Epithelial cell of proximal tubule (primary cell): ENCODE measurements around the gene SYTL3. TPM values are rescaled to one million over a fixed set of nuclear protein-coding genes. Genes with fewer than 3 reads are reported as not detected.

Experiments used
- DNase-seq: peaks from one replicate; pipeline ENCODE4 v3.0.0-alpha.2; 2011; ENCODE audit warnings: low read depth
- H3K4me3 ChIP-seq: 2 replicates; pipeline ENCODE4 v1.5.1; 2011; ENCODE audit warnings: low read depth, mild to moderate bottlenecking, low read length
- total RNA-seq: library from RNA; depleted of rRNA; stranded (reverse); fragments of >200 nt; gene quantifications from 2 replicates; pipeline ENCODE4 v1.2.3, GENCODE V29; 2015
- TF ChIP-seq, protein P1 (sequence below): conservative IDR thresholded peaks from 2 replicates; pipeline ENCODE4 v1.5.1; 2012; ENCODE audit warnings: low read depth, mild to moderate bottlenecking, low read length

Gene SYTL3
- total RNA-seq, 1 donor from 2014 or later: 11.0 TPM

GRCh38 chr6:158662607-158662953 is 12.7 kb downstream of the SYTL3 start:
- TF ChIP-seq, protein P1, sequence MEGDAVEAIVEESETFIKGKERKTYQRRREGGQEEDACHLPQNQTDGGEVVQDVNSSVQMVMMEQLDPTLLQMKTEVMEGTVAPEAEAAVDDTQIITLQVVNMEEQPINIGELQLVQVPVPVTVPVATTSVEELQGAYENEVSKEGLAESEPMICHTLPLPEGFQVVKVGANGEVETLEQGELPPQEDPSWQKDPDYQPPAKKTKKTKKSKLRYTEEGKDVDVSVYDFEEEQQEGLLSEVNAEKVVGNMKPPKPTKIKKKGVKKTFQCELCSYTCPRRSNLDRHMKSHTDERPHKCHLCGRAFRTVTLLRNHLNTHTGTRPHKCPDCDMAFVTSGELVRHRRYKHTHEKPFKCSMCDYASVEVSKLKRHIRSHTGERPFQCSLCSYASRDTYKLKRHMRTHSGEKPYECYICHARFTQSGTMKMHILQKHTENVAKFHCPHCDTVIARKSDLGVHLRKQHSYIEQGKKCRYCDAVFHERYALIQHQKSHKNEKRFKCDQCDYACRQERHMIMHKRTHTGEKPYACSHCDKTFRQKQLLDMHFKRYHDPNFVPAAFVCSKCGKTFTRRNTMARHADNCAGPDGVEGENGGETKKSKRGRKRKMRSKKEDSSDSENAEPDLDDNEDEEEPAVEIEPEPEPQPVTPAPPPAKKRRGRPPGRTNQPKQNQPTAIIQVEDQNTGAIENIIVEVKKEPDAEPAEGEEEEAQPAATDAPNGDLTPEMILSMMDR: no peak
- no peak overlapping the region for H3K4me3 ChIP-seq
- DNase-seq: no peak

GRCh38 chr6:158662954-158663624 is 13.2 kb downstream of the SYTL3 start:
- DNase-seq: no peak
- no peak overlapping the region for H3K4me3 ChIP-seq
- TF ChIP-seq, protein P1: no peak

GRCh38 chr6:158663625-158664165 is 13.8 kb downstream of the SYTL3 start:
- TF ChIP-seq, protein P1: no peak
- no peak for DNase-seq
- no peak overlapping the region for H3K4me3 ChIP-seq

DNA sequence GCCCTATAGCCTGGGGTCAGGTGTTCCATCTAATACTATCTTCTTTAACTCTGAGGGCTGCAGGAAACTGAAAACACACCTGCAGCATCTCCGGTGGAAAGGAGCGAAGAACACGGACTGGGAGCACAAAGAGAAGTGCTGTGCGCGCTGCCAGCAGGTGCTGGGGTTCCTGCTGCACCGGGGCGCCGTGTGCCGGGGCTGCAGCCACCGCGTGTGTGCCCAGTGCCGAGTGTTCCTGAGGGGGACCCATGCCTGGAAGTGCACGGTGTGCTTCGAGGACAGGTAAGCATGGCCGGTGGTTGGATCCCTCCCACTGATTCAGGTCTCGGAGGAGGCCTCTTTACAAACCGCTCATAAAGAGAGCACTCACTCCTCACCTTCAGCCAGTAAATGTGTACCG is 15.5 kb downstream of the SYTL3 start:
- DNase-seq: no peak
- TF ChIP-seq, protein P1: no peak

DNA sequence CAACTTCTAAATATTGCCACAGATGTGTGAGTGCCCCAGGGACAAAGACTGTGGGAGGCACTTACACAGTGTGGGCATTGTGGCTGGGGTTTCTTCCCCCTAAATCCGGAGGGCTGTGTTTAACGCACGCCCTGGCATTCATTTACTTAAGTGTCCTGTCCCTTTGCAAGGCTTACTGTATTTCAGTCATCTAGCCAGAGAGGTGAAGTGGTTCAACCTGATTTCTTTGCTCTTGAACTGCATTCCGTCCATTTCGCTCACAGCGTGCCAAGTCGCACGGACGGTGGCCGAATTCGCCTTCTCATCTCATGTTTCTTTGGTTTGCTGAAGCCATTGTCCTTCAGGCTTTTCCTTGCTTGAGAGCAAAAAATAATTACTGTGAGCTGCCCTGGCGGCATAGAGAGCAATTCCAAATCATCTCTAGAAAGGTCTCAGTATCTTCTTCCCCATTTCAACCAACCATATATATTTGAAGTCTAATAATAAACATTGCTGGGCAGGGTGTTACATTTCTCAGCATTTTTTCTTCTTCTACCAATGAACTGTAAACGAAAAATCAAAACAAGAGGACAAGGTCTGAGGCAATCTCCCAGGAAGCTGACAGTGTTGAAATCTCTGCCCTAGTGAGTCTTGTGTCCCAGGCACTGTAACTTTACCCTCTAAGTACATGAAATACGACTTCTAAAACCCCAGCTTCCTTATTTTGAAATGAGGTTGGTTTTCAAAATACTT is 16.9 kb downstream of the SYTL3 start:
- no peak for DNase-seq
- H3K4me3 ChIP-seq: no peak overlapping the region
- TF ChIP-seq, protein P1: no peak

More for the DNA sequence above, 15.5 kb downstream of the SYTL3 start:
- H3K4me3 ChIP-seq: no peak overlapping the region

DNA sequence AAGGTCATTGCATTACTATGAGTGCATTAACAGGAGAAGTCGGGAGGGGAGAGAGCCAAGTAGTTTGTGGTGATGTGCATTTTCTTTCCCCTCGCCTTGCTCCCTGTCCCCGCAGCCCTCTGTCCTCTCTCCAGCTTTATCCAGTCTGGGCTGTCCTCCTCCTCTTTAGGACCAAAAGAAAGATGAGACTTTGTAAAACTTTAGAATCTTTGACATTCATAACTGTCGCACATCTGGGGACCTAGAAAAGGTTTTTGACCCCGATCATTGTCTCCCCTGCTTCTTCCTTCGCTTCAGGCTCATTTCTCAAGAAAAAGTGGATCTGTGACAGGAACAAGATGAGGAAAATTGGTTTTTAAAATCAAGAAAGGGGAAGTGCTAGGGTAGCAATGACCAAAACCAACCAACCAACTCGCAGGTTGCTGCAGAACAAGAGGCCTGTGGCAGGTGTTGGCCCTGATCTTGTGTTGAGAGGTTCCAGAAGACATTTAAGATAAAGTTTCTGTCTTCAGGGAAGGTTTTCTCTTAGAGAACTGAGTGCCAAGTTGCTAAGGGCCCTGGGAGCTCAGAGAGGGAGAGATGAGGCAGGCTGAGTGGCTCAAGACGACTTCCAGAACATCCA is 17.6 kb downstream of the SYTL3 start:
- TF ChIP-seq, protein P1: no peak
- no peak overlapping the region for H3K4me3 ChIP-seq
- DNase-seq: no peak
